SK-N-SH treated with all-trans-retinoic acid at 6 μM for 48 hours (cell line): ENCODE data around the gene CRIP1.

Experiments used
- ARNTL ChIP-seq: fragments of 450-650 bp; formaldehyde crosslinking; IDR thresholded peaks from 2 replicates; pipeline ENCODE4 v1.5.0; 2020; ENCODE audit warnings: low read depth, mild to moderate bottlenecking, moderate library complexity, borderline replicate concordance
- ISL1 ChIP-seq: fragments of 250-450 bp; sonication (Bioruptor Pico); IDR thresholded peaks from 2 replicates; pipeline ENCODE4 v2.1.2; 2022; ENCODE audit warnings: mild to moderate bottlenecking, moderate library complexity
- PATZ1 ChIP-seq: fragments of 250-450 bp; sonication (Bioruptor Pico); IDR thresholded peaks from 2 replicates; pipeline ENCODE4 v1.8.0; 2020; ENCODE audit warnings: mild to moderate bottlenecking, moderate library complexity, borderline replicate concordance
- POU6F1 ChIP-seq: fragments of 250-450 bp; sonication (Bioruptor Pico); IDR thresholded peaks from 2 replicates; pipeline ENCODE4 v1.8.0; 2021; ENCODE audit warnings: low read depth, mild to moderate bottlenecking, moderate library complexity, borderline replicate concordance
- ZNF565 ChIP-seq: fragments of 450-650 bp; formaldehyde crosslinking; conservative IDR thresholded peaks from 2 replicates; pipeline ENCODE4 v1.5.0; 2020; ENCODE audit warnings: low read depth, mild to moderate bottlenecking, moderate library complexity
- ZNF8 ChIP-seq: fragments of 450-650 bp; formaldehyde crosslinking; IDR thresholded peaks from 2 replicates; pipeline ENCODE4 v1.5.0; 2020; ENCODE audit warnings: mild to moderate bottlenecking, moderate library complexity

- TF ChIP-seq ZNF8: no peak
- no peak for TF ChIP-seq ZNF565
- TF ChIP-seq ISL1 (CRISPR knock-in tag): no peak
- no peak for TF ChIP-seq PATZ1 (CRISPR knock-in tag)
- no peak for TF ChIP-seq ARNTL (CRISPR knock-in tag)
- no peak for TF ChIP-seq POU6F1 (CRISPR knock-in tag)
Measured at GRCh38 chr14:105467942-105468471, 18.7 kb upstream of the CRIP1 start.
